BLaER1 treated with 17β-estradiol and CSF1 and Interleukin-3, amounts not matched to agents 10 nM and 100 nM (cell line): ENCODE results near the gene PRTN3.

ENCODE experiments used
- H3K27ac ChIP-seq, 11 experiments: shearing (Covaris generic); formaldehyde crosslinking; 2 replicates each; pipeline ENCODE4 v1.8.1; 2022
- H3K27me3 ChIP-seq, 11 experiments: shearing (Covaris generic); formaldehyde crosslinking; 2 replicates each; pipeline ENCODE4 v1.8.1; 2022
- H3K36me3 ChIP-seq, 11 experiments: shearing (Covaris generic); formaldehyde crosslinking; 2 replicates each; pipeline ENCODE4 v1.8.1; 2022
- H3K4me1 ChIP-seq, 10 experiments: shearing (Covaris generic); formaldehyde crosslinking; 2 replicates each; pipeline ENCODE4 v1.8.1; 2022
- H3K4me2 ChIP-seq, 11 experiments: shearing (Covaris generic); formaldehyde crosslinking; 2 replicates each; pipeline ENCODE4 v1.8.1; 2022
- H3K4me3 ChIP-seq, 10 experiments: shearing (Covaris generic); formaldehyde crosslinking; 2 replicates each; pipeline ENCODE4 v1.8.1; 2022
- H3K9ac ChIP-seq, 11 experiments: shearing (Covaris generic); formaldehyde crosslinking; 2 replicates each; pipeline ENCODE4 v1.8.1; 2022
- H3K9me3 ChIP-seq, 11 experiments: shearing (Covaris generic); formaldehyde crosslinking; replicated peaks in 1 of 11; 2 replicates each; pipeline ENCODE4 v1.8.1; 2022
- H4K20me1 ChIP-seq, 11 experiments: shearing (Covaris generic); formaldehyde crosslinking; 2 replicates each; pipeline ENCODE4 v1.8.1; 2022
- Cebpa-rat ChIP-seq, 11 experiments: shearing (Covaris generic); IDR thresholded peaks; 2 replicates each; pipeline ENCODE4 v1.8.1; 2022

The PRTN3 gene

DNA sequence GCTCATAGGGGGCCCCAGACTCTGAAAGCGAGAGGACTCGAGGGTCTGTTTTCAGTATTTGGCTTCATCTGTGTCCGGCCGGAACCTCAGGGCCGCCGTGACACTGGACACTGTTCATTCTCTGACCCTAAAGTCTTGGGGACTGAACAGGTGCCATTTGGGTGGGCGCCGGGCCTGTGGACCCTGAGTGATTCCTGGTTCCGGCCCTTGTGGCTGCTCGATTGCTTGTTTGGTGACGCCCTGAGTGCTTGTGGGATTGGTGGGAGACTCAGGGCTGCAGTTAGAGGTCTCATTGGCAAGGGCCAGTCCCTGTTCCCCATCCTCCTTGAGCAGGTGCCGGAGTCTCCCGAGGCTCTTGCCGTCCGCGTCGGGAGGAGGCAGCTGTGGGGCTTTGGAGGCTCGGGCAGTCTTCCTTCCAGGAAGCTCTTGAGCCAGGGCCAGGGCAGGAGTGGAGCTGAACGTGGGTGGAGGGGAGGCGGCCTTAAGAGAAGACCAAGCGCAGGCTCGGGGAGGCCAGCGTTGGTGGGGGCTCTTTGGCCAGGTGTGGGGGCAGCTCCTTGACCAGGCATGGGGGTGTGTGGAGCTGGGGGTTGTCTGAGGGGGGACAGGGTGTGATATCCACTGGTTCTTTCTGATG lies 38.8 kb upstream of the PRTN3 start:
- Histone ChIP-seq H3K4me2 (peak overlapping the region in 10 of 11 experiments; percentile 85 to 99 (median 96); a peak in 15 of 22 replicates), H3K27me3 (no peaks in the 10 kb centered on the region), H3K9ac (peak overlapping the region in 9 of 11 experiments; percentile 20 to 98 (median 96); a peak in 13 of 22 replicates), H3K4me3 (peak overlapping the region in 1 of 10 experiments; percentile 31; a peak in 1 of 20 replicates), H4K20me1 (peaks cover 92 to 96% (median 93%) of the 10 kb centered on the region in 11 experiments), H3K4me1 (peaks cover 26 to 34% (median 31%) of the 10 kb centered on the region in 10 experiments), H3K9me3 (peaks cover 0 to 3% (median 0%) of the 10 kb centered on the region in 11 experiments; a peak in 2 of 22 replicates), H3K27ac (peak overlapping the region in 2 of 11 experiments; percentile 29; a peak in 1 of 22 replicates), H3K36me3 (peaks cover 77 to 91% (median 90%) of the 10 kb centered on the region in 11 experiments)
- TF ChIP-seq Cebpa-rat (IDR thresholded peaks at IDR 0.05) = no peak

- Histone ChIP-seq H4K20me1 (peaks cover 98 to 100% (median 99%) of the 10 kb centered on the region in 11 experiments), H3K4me2 (no peak overlapping the region; a peak in 1 of 22 replicates), H3K4me1 (peaks cover 26 to 34% (median 31%) of the 10 kb centered on the region in 10 experiments), H3K36me3 (peaks cover 83 to 97% (median 96%) of the 10 kb centered on the region in 11 experiments), H3K9ac (peak overlapping the region in 3 of 11 experiments; percentile 19 to 97 (median 32); a peak in 3 of 22 replicates), H3K27me3 (no peaks in the 10 kb centered on the region), H3K9me3 (peaks cover 0 to 3% (median 0%) of the 10 kb centered on the region in 11 experiments; a peak in 2 of 22 replicates), H3K27ac (no peak overlapping the region), H3K4me3 (no peak overlapping the region)
- TF ChIP-seq Cebpa-rat (IDR thresholded peaks at IDR 0.05) = no peak
These were observed 38.2 kb upstream of the PRTN3 start for GRCh38 chr19:802498-803098.

GRCh38 chr19:803099-803561 lies 37.7 kb upstream of the PRTN3 start:
- peak overlapping the region in 1 of 11 experiments; percentile 19; a peak in 1 of 22 replicates for H3K9ac ChIP-seq
- peaks cover 26 to 34% (median 31%) of the 10 kb centered on the region in 10 experiments for H3K4me1 ChIP-seq
- H4K20me1 ChIP-seq = peaks cover 100% of the 10 kb centered on the region in 11 experiments
- no peak overlapping the region for H3K4me2 ChIP-seq
- H3K27me3 ChIP-seq = no peaks in the 10 kb centered on the region
- peaks cover 0 to 3% (median 0%) of the 10 kb centered on the region in 11 experiments; a peak in 2 of 22 replicates for H3K9me3 ChIP-seq
- H3K27ac ChIP-seq = no peak overlapping the region
- no peak for TF ChIP-seq Cebpa-rat (IDR thresholded peaks at IDR 0.05)
- no peak overlapping the region for H3K4me3 ChIP-seq
- peaks cover 88 to 100% (median 100%) of the 10 kb centered on the region in 11 experiments for H3K36me3 ChIP-seq

DNA sequence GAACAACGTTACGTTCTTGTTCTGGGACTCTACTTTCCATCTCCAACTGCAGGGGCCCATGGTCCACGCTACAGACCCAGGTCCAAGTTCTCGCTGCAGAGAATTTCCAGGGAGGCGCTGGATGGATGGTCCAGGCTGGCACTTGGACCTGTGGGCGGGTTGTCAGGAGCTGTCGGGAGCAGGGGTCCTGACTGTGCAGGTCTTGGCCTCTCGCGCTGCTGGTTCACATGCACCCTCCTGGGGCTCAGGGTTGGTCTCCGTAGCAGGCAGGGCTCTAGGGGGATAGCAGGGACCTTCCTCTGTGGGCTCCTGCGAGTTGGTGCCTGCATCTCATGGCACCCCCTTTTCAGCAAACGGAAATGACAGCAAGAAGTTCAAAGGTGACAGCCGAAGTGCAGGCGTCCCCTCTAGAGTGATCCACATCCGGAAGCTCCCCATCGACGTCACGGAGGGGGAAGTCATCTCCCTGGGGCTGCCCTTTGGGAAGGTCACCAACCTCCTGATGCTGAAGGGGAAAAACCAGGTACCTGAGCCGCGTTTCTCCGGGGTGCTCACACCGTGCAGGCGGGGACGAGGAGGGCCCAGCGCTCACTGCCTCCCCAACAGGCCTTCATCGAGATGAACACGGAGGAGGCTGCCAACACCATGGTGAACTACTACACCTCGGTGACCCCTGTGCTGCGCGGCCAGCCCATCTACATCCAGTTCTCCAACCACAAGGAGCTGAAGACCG lies 36.9 kb upstream of the PRTN3 start:
- H3K4me1 ChIP-seq = peaks cover 26 to 34% (median 31%) of the 10 kb centered on the region in 10 experiments
- TF ChIP-seq Cebpa-rat (IDR thresholded peaks at IDR 0.05) = no peak
- no peaks in the 10 kb centered on the region for H3K27me3 ChIP-seq
- peaks cover 99 to 100% (median 100%) of the 10 kb centered on the region in 11 experiments for H4K20me1 ChIP-seq
- H3K36me3 ChIP-seq = peaks cover 95 to 100% (median 100%) of the 10 kb centered on the region in 11 experiments
- H3K27ac ChIP-seq = no peak overlapping the region
- H3K9me3 ChIP-seq = no peaks in the 10 kb centered on the region
- H3K9ac ChIP-seq = no peak overlapping the region; a peak in 1 of 22 replicates
- H3K4me2 ChIP-seq = no peak overlapping the region
- H3K4me3 ChIP-seq = no peak overlapping the region

- Histone ChIP-seq H3K4me1 (peaks cover 20 to 29% (median 25%) of the 10 kb centered on the region in 10 experiments), H3K27me3 (no peaks in the 10 kb centered on the region), H3K9ac (no peak overlapping the region), H3K4me2 (no peak overlapping the region), H4K20me1 (peaks cover 99 to 100% (median 100%) of the 10 kb centered on the region in 11 experiments), H3K27ac (no peak overlapping the region), H3K4me3 (no peak overlapping the region), H3K36me3 (peaks cover 97 to 100% (median 100%) of the 10 kb centered on the region in 11 experiments), H3K9me3 (no peaks in the 10 kb centered on the region)
- no peak for TF ChIP-seq Cebpa-rat (IDR thresholded peaks at IDR 0.05)
These were observed 36.2 kb upstream of the PRTN3 start for GRCh38 chr19:804419-805165.

- TF ChIP-seq Cebpa-rat (IDR thresholded peaks at IDR 0.05) = no peak
- Histone ChIP-seq H3K27ac (no peak overlapping the region), H3K9me3 (no peaks in the 10 kb centered on the region), H3K36me3 (peaks cover 97 to 100% (median 100%) of the 10 kb centered on the region in 11 experiments), H3K9ac (no peak overlapping the region), H3K4me3 (no peak overlapping the region), H3K4me2 (no peak overlapping the region), H3K4me1 (peaks cover 14 to 23% (median 19%) of the 10 kb centered on the region in 10 experiments), H4K20me1 (peaks cover 99 to 100% (median 100%) of the 10 kb centered on the region in 11 experiments), H3K27me3 (no peaks in the 10 kb centered on the region)
These were observed 35.6 kb upstream of the PRTN3 start for GRCh38 chr19:805166-805551.

DNA sequence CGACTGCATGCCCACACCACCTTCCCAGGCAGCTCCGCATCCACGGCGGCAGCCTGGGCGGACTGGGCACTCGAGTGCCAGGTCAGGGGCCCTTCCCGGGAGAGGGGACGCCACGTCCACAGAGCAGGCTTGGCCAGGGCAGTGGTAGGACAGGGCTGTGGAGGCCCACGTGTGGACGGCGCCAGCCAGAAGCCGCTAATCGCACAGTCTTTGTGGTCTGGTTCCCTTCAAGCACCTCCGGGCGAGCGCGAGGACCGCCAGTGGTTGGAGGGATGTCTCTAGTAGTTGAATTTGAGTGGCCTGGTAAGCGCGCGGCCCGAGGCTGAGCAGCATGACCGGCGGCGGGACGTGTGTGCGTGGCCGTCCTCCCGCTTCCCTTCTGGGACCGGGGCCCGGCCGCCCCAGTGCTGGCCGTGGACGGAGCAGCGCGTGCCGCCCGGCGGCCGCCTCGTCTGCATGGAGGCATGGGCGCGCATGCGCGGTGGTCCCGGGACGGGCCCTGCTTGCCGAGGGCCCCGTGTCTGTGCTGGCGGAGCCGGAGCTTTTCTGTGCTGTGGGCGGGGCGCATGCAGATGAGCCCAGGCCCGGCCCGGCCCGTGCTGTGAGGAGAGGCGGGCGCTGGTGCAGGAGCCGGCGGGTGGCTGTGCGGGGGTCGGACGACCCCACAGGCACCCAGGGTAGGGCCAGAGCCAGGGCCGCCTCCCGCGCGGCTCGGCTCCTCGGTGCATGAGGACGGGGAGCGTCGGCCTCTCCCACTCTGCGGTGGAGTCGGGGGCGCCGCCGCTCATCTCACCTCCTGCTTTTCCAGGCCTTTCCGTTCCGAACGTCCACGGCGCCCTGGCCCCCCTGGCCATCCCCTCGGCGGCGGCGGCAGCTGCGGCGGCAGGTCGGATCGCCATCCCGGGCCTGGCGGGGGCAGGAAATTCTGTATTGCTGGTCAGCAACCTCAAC lies 34.9 kb upstream of the PRTN3 start:
- Histone ChIP-seq H3K4me2 (no peak overlapping the region), H3K4me3 (no peak overlapping the region), H3K27ac (no peak overlapping the region), H3K27me3 (no peaks in the 10 kb centered on the region), H3K4me1 (peaks cover 7 to 16% (median 12%) of the 10 kb centered on the region in 10 experiments; a peak in 17 of 20 replicates), H3K9me3 (no peaks in the 10 kb centered on the region), H3K9ac (no peak overlapping the region), H3K36me3 (peaks cover 98 to 100% (median 100%) of the 10 kb centered on the region in 11 experiments), H4K20me1 (peaks cover 99 to 100% (median 100%) of the 10 kb centered on the region in 11 experiments)
- TF ChIP-seq Cebpa-rat (IDR thresholded peaks at IDR 0.05) = no peak
